IPS DF 6.9 (cell line): Measurements from ENCODE around the gene LRRTM4.

Experiments used
- DNase-seq: peaks from one replicate; pipeline ENCODE4 v3.0.0-alpha.2; 2013; ENCODE audit warnings: low read depth, low spot score
- H3K27ac ChIP-seq: one replicate; pipeline ENCODE4 v1.5.1; 2013; ENCODE audit warnings: low read length, control low read depth
- H3K27me3 ChIP-seq: 2 replicates; pipeline ENCODE4 v1.6.1; 2013; ENCODE audit warnings: mild to moderate bottlenecking, low read length; ENCODE audit not compliant: control insufficient read depth, insufficient read depth
- H3K36me3 ChIP-seq: 2 replicates; pipeline ENCODE4 v1.6.1; 2013; ENCODE audit warnings: low read length; ENCODE audit not compliant: control insufficient read depth, insufficient read depth
- H3K4me1 ChIP-seq: 2 replicates; pipeline ENCODE4 v1.6.1; 2013; ENCODE audit warnings: low read length; ENCODE audit not compliant: control insufficient read depth, insufficient read depth
- H3K4me3 ChIP-seq: 2 replicates; pipeline ENCODE4 v1.5.1; 2013; ENCODE audit warnings: mild to moderate bottlenecking, low read length
- H3K9me3 ChIP-seq: 2 replicates; pipeline ENCODE4 v1.6.1; 2013; ENCODE audit warnings: low read length, inconsistent platforms; ENCODE audit not compliant: control insufficient read depth, insufficient read depth
- WGBS: extraction: QIAGEN DNeasy Blood & Tissue Kit; methylation state at CpG from one replicate; pipeline ENCODE4 v1.1.7; 2013; ENCODE audit warnings: mixed read lengths, missing lambda C conversion rate; ENCODE audit not compliant: insufficient read length, insufficient coverage; 5-methylcytosine and 5-hydroxymethylcytosine counted together

The LRRTM4 gene

GRCh38 chr2:77418537-77418936, 103.6 kb downstream of the LRRTM4 start:
- WGBS: no CpG with 5 or more reads among the region's 1 CpG
- Histone ChIP-seq H3K36me3 (no peaks in the 10 kb centered on the region), H3K9me3 (no peaks in the 10 kb centered on the region), H3K4me3 (no peak overlapping the region), H3K4me1 (no peaks in the 10 kb centered on the region), H3K27ac (no peak overlapping the region), H3K27me3 (no peaks in the 10 kb centered on the region)
- DNase-seq: no peak

- Histone ChIP-seq H3K4me1 (no peaks in the 10 kb centered on the region; the same call in 1 of the 2 replicates), H3K4me3 (no peak overlapping the region), H3K9me3 (no peaks in the 10 kb centered on the region), H3K27ac (no peak overlapping the region), H3K36me3 (no peaks in the 10 kb centered on the region), H3K27me3 (no peaks in the 10 kb centered on the region)
- DNase-seq: no peak
- WGBS: no CpG with 5 or more reads among the region's 1 CpG
Observed at GRCh38 chr2:77404189-77404588, 118.0 kb downstream of the LRRTM4 start.

- Histone ChIP-seq H3K4me3 (no peak overlapping the region), H3K4me1 (peaks cover 1% of the 10 kb centered on the region; the same call in 1 of the 2 replicates), H3K9me3 (no peaks in the 10 kb centered on the region), H3K27ac (no peak overlapping the region), H3K27me3 (no peaks in the 10 kb centered on the region), H3K36me3 (no peaks in the 10 kb centered on the region)
- WGBS: no CpG with 5 or more reads among the region's 4 CpGs
- DNase-seq: no peak
Observed at GRCh38 chr2:77398970-77399600, 123.1 kb downstream of the LRRTM4 start.

- no peaks in the 10 kb centered on the region for H3K27me3 ChIP-seq
- no peaks in the 10 kb centered on the region for H3K36me3 ChIP-seq
- no peaks in the 10 kb centered on the region for H3K9me3 ChIP-seq
- no peak overlapping the region for H3K27ac ChIP-seq
- H3K4me3 ChIP-seq: no peak overlapping the region
- no peak for DNase-seq
- WGBS: no CpG with 5 or more reads among the region's 2 CpGs
- peaks cover 1% of the 10 kb centered on the region; the same call in 1 of the 2 replicates for H3K4me1 ChIP-seq
Observed at GRCh38 chr2:77397763-77398162, 124.4 kb downstream of the LRRTM4 start.

- Histone ChIP-seq H3K4me3 (no peak overlapping the region), H3K27ac (no peak overlapping the region), H3K36me3 (no peaks in the 10 kb centered on the region), H3K4me1 (0 out of 2 replicates have a peak, but pooled peaks cover 1% of the 10 kb centered on the region), H3K9me3 (no peaks in the 10 kb centered on the region), H3K27me3 (no peaks in the 10 kb centered on the region)
- no peak for DNase-seq
- no CpG with 5 or more reads among the region's 1 CpG for WGBS
Observed at GRCh38 chr2:77395011-77395410, 127.2 kb downstream of the LRRTM4 start.

- H3K36me3 ChIP-seq: no peaks in the 10 kb centered on the region
- DNase-seq: no peak
- no peak overlapping the region for H3K27ac ChIP-seq
- H3K9me3 ChIP-seq: no peaks in the 10 kb centered on the region
- no peak overlapping the region for H3K4me3 ChIP-seq
- H3K27me3 ChIP-seq: no peaks in the 10 kb centered on the region
- H3K4me1 ChIP-seq: peaks cover 1% of the 10 kb centered on the region; the same call in 1 of the 2 replicates
Observed at GRCh38 chr2:77391119-77391518, 131.1 kb downstream of the LRRTM4 start.

GRCh38 chr2:77387324-77387723, 134.9 kb downstream of the LRRTM4 start:
- peak; percentile 25 for DNase-seq
- H3K27ac ChIP-seq: no peak overlapping the region
- no peaks in the 10 kb centered on the region; the same call in 1 of the 2 replicates for H3K4me1 ChIP-seq
- no CpG with 5 or more reads among the region's 3 CpGs for WGBS
- H3K27me3 ChIP-seq: no peaks in the 10 kb centered on the region
- H3K9me3 ChIP-seq: no peaks in the 10 kb centered on the region
- H3K4me3 ChIP-seq: no peak overlapping the region
- H3K36me3 ChIP-seq: no peaks in the 10 kb centered on the region

- Histone ChIP-seq H3K36me3 (no peaks in the 10 kb centered on the region), H3K27me3 (no peaks in the 10 kb centered on the region), H3K27ac (no peak overlapping the region), H3K4me3 (no peak overlapping the region), H3K9me3 (no peaks in the 10 kb centered on the region), H3K4me1 (no peaks in the 10 kb centered on the region)
- no peak for DNase-seq
Observed at GRCh38 chr2:77372636-77373035, 149.5 kb downstream of the LRRTM4 start.

GRCh38 chr2:77370511-77370910, 151.7 kb downstream of the LRRTM4 start:
- Histone ChIP-seq H3K27ac (no peak overlapping the region), H3K36me3 (no peaks in the 10 kb centered on the region), H3K9me3 (no peaks in the 10 kb centered on the region), H3K4me1 (no peaks in the 10 kb centered on the region), H3K27me3 (no peaks in the 10 kb centered on the region), H3K4me3 (no peak overlapping the region)
- no CpG with 5 or more reads among the region's 3 CpGs for WGBS
- no peak for DNase-seq

- H3K27ac ChIP-seq: no peak overlapping the region
- DNase-seq: no peak
- H3K9me3 ChIP-seq: no peaks in the 10 kb centered on the region
- no peaks in the 10 kb centered on the region for H3K4me1 ChIP-seq
- H3K4me3 ChIP-seq: no peak overlapping the region
- no CpG with 5 or more reads among the region's 5 CpGs for WGBS
- no peaks in the 10 kb centered on the region for H3K36me3 ChIP-seq
- no peaks in the 10 kb centered on the region for H3K27me3 ChIP-seq
Observed at GRCh38 chr2:77363277-77363676, 158.9 kb downstream of the LRRTM4 start.

GRCh38 chr2:77348821-77349220, 173.4 kb downstream of the LRRTM4 start:
- no peaks in the 10 kb centered on the region for H3K27me3 ChIP-seq
- H3K9me3 ChIP-seq: no peaks in the 10 kb centered on the region
- no peaks in the 10 kb centered on the region for H3K36me3 ChIP-seq
- H3K4me1 ChIP-seq: no peaks in the 10 kb centered on the region
- H3K27ac ChIP-seq: no peak overlapping the region
- no peak overlapping the region for H3K4me3 ChIP-seq
- DNase-seq: no peak
